Activated CD4-positive, alpha-beta memory T cell treated with anti-CD3 and anti-CD28 coated beads, Interleukin-2, amount 10 ng/mL, durations not matched to agents 7 days and 5 days (primary cell): ENCODE data around the gene DNAJC27. TPM values are rescaled to one million over a fixed set of nuclear protein-coding genes. Genes with fewer than 3 reads are reported as not detected.

Experiments used
- CTCF ChIA-PET: fragments of 350-600 bp; sonication (Branson Sonifier 250); formaldehyde crosslinking; loops from one replicate; lab custom pipeline; 2021; ENCODE audit warnings: antibody characterized with exemption, inconsistent platforms; lab: Charles Lee
- POLR2A ChIA-PET: fragments of 350-600 bp; sonication (Branson Sonifier 250); formaldehyde crosslinking; loops from one replicate; lab custom pipeline; 2021; ENCODE audit warnings: antibody characterized with exemption; lab: Charles Lee
- DNase-seq: peaks from one replicate; pipeline ENCODE4 v3.0.0-alpha.2; 2020
- H3K27ac Mint-ChIP-seq: one replicate; pipeline ENCODE4 v1.8.0; 2021; ENCODE audit warnings: mild to moderate bottlenecking, mixed read lengths
- H3K27me3 Mint-ChIP-seq: one replicate; pipeline ENCODE4 v1.8.0; 2021; ENCODE audit warnings: mixed read lengths
- H3K36me3 Mint-ChIP-seq: one replicate; pipeline ENCODE4 v1.8.0; 2021; ENCODE audit warnings: low read depth, mixed read lengths
- H3K4me1 Mint-ChIP-seq: one replicate; pipeline ENCODE4 v1.8.0; 2021; ENCODE audit warnings: mixed read lengths
- H3K4me3 Mint-ChIP-seq: one replicate; pipeline ENCODE4 v1.8.0; 2021; ENCODE audit warnings: mild to moderate bottlenecking, mixed read lengths
- H3K9me3 Mint-ChIP-seq: one replicate; pipeline ENCODE4 v1.8.0; 2021; ENCODE audit warnings: mixed read lengths
- total RNA-seq, 2 experiments: library from RNA; stranded (reverse); gene quantifications; one replicate each; pipeline ENCODE4 v1.2.3, GENCODE V29; 2021

The DNAJC27 gene
- total RNA-seq, 2 experiments from 2014 or later: 7.6 to 8.1 TPM

DNA sequence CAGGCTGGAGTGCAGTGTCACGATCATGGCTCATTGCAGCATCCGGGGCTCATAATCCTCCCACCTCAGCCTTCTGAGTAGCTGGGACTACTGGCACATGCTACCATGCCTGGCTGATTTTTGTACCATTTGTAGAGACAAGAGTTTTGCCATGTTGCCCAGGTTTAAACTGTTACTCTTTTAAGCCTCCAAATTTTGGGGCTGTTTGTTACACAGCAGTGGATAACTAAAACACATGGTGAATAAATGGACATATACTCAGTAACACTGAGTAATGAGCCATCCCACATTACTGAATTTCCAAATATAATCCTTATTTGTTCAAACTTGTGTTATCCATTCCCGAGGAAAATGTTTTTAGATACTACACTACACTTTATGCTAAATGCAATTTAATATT, 61.5 kb downstream of the DNAJC27 start:
- H3K27ac Mint-ChIP-seq: no peak overlapping the region
- ChIA-PET CTCF (no interaction called here), POLR2A (interaction anchor here (0.6 kb wide), 1 partner anchor 456 kb away, joined by 3 read pairs; no protein-coding TSS in a partner anchor)
- H3K27me3 Mint-ChIP-seq: no peaks in the 10 kb centered on the region
- peaks cover 21% of the 10 kb centered on the region for H3K4me1 Mint-ChIP-seq
- no peaks in the 10 kb centered on the region for H3K9me3 Mint-ChIP-seq
- peaks cover 54% of the 10 kb centered on the region for H3K36me3 Mint-ChIP-seq
- DNase-seq: no peak
- no peak overlapping the region for H3K4me3 Mint-ChIP-seq

DNA sequence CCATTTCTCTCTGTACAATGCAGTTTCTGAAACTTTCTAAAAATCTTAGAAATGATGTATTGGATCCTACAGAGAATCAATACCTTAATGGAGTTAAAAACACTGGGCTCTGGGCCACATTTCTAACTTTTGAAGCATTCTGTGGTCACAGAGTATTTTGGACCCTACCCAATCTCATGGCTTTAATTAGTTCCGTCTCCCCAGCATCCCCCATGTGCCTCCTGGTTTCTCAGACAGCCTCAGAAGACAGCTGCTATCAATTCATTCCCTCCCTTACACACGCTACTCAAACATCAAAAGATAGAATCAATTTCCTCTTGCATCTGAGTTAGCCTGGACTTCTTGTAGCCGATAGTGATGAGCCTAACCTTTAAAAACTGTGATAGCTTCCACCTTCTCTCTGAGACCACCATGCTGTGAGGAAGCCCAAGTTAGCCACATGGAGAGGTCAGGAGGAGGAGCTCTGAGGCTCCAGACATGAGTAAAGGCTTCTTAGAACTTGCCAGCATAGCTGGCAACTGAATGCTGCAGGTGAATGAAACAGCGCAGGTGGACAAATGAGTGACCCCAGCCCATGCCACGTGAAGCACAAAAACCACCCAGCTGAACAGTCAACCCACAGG, 62.1 kb downstream of the DNAJC27 start:
- Mint-ChIP-seq H3K4me3 (no peak overlapping the region), H3K27ac (no peak overlapping the region), H3K9me3 (no peaks in the 10 kb centered on the region), H3K27me3 (no peaks in the 10 kb centered on the region), H3K36me3 (peaks cover 53% of the 10 kb centered on the region), H3K4me1 (peaks cover 16% of the 10 kb centered on the region)
- ChIA-PET CTCF (no interaction called here), POLR2A (interaction anchor here (0.6 kb wide), 1 partner anchor 455 kb away, joined by 3 read pairs; no protein-coding TSS in a partner anchor)
- DNase-seq: no peak

DNA sequence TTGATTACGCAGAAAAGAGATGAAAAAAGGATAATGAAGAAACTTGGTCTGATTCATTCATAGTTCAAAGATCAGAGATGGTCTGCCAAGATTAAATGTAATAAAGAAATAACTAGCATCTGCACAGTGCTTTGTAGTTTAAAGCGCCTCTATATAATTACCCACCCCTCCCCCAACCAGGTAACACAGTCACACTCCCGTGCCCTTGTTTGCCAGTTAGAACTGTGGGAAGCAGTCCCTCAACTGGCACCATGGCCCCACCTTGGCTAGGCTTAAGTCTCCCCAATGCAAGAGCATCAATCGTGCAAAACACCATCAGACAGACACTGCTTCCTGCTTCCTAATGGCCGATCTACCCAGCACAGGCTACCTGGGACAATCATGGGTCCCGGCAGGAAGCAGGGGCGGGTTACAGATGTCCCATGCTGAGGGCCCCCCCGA, 63.3 kb downstream of the DNAJC27 start:
- H3K36me3 Mint-ChIP-seq: peaks cover 57% of the 10 kb centered on the region
- H3K9me3 Mint-ChIP-seq: no peaks in the 10 kb centered on the region
- peaks cover 10% of the 10 kb centered on the region for H3K4me1 Mint-ChIP-seq
- no peaks in the 10 kb centered on the region for H3K27me3 Mint-ChIP-seq
- POLR2A ChIA-PET: no interaction called here
- H3K27ac Mint-ChIP-seq: no peak overlapping the region
- H3K4me3 Mint-ChIP-seq: no peak overlapping the region
- CTCF ChIA-PET: no interaction called here
- DNase-seq: no peak

DNA sequence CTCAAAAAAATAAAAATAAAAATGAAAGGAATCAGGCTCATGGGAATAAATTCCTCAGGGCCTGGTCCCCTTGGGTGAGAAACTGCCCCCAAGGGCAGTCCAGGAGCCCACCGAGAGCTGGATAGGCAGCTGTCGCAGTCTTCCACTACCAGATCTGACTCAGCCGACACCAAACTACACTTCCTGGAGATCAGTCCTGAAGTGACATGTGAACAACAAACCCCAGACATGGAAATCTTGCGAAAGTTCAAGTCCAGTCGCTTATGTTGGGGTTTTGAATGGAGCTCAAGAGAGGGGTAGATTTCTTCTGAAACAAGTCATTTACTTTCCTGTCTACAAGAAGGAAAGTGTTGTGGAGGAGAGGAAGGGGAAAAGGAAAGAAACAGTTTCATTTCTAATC, 64.6 kb downstream of the DNAJC27 start:
- DNase-seq: no peak
- Mint-ChIP-seq H3K27me3 (no peaks in the 10 kb centered on the region), H3K9me3 (no peaks in the 10 kb centered on the region), H3K36me3 (peaks cover 59% of the 10 kb centered on the region), H3K4me3 (no peak overlapping the region), H3K4me1 (peaks cover 9% of the 10 kb centered on the region), H3K27ac (no peak overlapping the region)
- POLR2A ChIA-PET: no interaction called here
- CTCF ChIA-PET: interaction anchor here (1.1 kb wide), 1 partner anchor 10 kb away, joined by 3 read pairs; no protein-coding TSS in a partner anchor

DNA sequence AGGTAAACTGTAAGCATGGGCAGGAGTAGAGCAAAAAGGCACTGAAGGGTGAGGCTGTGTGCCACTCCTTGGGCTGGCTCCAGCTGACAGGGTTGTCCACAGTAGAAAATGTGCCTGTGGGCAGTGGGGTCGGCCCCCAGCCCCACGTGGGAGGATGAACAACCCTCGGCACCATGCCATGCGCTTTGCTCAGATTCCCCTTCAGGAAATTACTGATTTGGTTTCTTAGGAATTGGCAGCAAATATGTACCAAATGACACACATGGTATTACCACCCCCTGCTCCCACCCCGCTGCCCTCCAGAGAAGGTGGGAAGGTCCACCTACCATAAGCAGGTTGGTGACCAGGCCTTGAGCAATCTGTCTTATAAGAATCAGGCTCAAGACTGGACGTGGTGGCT, 65.3 kb downstream of the DNAJC27 start:
- no peaks in the 10 kb centered on the region for H3K9me3 Mint-ChIP-seq
- no peak overlapping the region for H3K27ac Mint-ChIP-seq
- ChIA-PET POLR2A (interaction anchor here (1.0 kb wide), 1 partner anchor 11 kb away, joined by 4 read pairs; no protein-coding TSS in a partner anchor), CTCF (no interaction called here)
- no peak overlapping the region for H3K4me3 Mint-ChIP-seq
- peaks cover 56% of the 10 kb centered on the region for H3K36me3 Mint-ChIP-seq
- H3K4me1 Mint-ChIP-seq: peaks cover 9% of the 10 kb centered on the region
- no peak for DNase-seq
- H3K27me3 Mint-ChIP-seq: no peaks in the 10 kb centered on the region

DNA sequence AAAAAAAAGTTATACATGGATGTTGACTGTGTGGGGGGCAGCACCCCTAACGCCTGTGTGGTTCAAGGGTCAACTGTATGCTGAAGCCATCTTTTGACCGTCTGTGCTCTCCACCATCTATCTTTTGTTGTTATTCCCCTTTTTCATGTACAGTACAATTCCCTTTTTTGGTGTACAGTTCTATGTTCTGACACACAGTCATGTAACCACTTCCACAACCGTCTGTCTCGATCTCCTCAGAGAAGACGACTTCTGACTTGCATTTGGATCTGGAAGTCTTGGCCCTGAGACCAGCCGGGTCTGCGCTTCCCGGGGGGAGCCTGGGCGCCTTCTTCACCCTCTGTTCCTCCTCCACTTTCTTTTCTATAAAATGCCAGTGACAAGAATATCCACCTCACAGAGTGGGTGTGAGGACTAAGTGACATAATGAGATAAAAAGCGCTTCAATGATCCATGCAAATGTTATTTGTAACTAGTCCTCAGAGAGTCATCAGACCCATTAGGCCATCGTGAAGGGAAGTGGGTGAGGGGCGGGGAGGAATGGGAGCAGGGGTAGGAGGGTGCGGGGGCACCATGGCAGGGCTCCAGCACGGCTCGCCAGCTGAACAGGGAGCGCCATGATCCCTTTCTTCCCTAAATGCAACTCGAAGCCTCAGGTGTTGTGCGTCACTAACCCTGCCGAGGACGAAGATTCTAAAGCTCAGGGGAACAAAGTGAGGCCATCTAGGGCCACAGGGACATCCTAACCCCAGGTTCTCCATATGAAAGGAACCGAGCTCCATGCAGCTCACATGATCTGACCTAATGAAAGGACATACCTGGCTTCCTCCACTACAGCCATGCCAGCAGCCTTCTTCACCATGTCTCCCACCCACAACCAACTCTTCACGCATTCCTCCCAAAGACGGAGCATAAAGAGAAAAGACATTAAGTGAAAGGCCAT, 68.3 kb downstream of the DNAJC27 start:
- peaks cover 4% of the 10 kb centered on the region for H3K4me1 Mint-ChIP-seq
- H3K4me3 Mint-ChIP-seq: no peak overlapping the region
- CTCF ChIA-PET: no interaction called here
- H3K36me3 Mint-ChIP-seq: peaks cover 60% of the 10 kb centered on the region
- no peak for DNase-seq
- no peaks in the 10 kb centered on the region for H3K27me3 Mint-ChIP-seq
- peaks cover 3% of the 10 kb centered on the region for H3K9me3 Mint-ChIP-seq
- H3K27ac Mint-ChIP-seq: no peak overlapping the region
- POLR2A ChIA-PET: no interaction called here

DNA sequence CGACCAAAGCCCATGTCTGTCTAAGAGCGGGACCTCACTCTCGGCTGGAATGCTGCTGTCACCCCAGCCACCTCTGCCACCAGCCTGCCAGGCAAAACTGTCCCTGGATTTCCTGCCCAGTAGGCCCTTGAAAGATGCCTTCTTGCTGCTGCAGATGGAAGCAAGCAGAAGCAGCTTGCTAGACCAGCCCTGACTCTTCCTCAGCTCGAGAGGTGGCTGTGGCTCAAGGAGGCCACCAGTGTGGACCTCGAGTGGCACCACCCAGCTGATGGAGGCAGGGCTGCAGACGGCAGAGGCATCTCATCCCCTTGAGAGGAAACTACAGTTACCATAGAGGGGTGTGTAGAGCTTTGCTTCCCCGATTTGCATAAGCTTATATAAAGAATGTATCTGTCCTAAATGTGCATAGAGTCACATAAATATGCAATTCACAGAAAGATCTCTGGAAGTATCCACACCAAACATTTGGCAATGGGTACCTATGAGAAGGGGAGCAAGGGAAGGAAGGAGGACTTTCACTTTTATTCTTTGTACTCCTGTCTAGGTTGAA, 72.3 kb downstream of the DNAJC27 start:
- Mint-ChIP-seq H3K4me1 (no peaks in the 10 kb centered on the region), H3K36me3 (peaks cover 82% of the 10 kb centered on the region), H3K27me3 (no peaks in the 10 kb centered on the region), H3K9me3 (peaks cover 33% of the 10 kb centered on the region), H3K4me3 (no peak overlapping the region), H3K27ac (no peak overlapping the region)
- CTCF ChIA-PET: no interaction called here
- POLR2A ChIA-PET: no interaction called here
- DNase-seq: no peak

DNA sequence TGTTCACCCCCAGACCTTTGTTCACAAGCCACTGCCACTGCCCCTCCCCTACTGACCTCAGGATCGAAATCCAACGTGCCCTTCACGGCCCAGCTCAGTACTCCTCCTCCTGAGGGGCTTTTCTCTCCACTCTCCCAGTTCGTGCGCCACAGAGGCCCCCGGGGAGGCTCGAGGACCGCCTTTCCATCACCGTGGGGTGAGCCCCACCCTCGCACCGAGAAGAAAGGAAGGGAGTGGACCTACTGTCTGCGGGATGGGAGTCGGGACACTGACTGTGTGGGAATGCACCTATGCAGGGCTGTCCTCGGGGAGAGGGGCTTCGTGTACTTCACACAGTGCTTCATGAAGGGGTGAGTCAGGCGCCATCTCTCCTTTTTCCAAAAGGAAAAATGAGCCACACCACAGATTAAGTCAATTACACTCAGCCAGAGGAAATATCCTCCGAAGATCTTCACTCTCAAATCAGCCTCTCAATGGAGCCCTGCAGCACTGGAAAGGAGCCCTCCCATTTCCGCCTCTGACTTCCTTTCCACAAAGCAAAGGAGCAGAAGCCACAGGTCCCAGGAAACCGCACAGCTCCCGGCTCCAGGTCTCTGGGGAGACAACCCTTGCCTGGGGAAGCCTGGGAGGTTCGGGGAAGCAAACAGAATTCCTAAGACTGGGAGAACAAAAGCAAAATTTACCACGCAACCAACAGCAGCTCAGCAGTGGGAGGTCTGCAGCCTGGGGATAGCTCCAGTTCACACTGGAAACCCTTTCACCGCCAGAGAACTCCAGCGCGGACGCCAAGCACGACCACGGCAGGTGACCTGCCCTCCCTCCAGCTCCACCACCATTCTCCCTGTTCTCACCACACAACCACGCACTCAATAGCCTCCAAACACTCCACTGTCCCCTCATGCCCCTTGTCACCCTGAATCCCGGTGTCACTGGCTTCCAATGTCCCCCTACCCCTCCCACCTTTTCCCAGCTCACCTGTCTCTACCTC, 73.3 kb downstream of the DNAJC27 start:
- H3K27ac Mint-ChIP-seq: no peak overlapping the region
- peaks cover 82% of the 10 kb centered on the region for H3K36me3 Mint-ChIP-seq
- no peak for DNase-seq
- no peaks in the 10 kb centered on the region for H3K27me3 Mint-ChIP-seq
- POLR2A ChIA-PET: no interaction called here
- CTCF ChIA-PET: no interaction called here
- no peaks in the 10 kb centered on the region for H3K4me1 Mint-ChIP-seq
- no peak overlapping the region for H3K4me3 Mint-ChIP-seq
- H3K9me3 Mint-ChIP-seq: peaks cover 41% of the 10 kb centered on the region

DNA sequence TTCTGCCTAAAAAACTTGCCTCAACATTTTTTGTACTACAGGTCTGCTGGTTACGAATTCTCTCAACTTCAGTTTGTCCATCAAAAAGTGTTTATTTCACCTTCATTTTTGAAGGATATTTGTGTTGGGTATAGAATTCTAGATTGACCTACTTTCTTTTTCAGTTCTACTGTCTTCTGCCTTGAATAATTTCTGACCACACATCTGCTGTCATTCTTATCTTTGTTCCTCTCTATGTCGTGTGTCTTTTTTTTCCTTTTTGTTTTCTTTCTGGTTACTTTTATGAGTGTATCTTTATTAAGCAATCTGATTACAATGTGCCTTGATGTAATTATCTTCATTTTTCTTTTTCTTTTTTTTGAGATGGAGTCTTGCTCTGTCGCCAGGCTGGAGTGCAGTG, 77.0 kb downstream of the DNAJC27 start:
- Mint-ChIP-seq H3K36me3 (peaks cover 65% of the 10 kb centered on the region), H3K4me1 (no peaks in the 10 kb centered on the region), H3K4me3 (no peak overlapping the region), H3K27me3 (no peaks in the 10 kb centered on the region), H3K27ac (no peak overlapping the region), H3K9me3 (peaks cover 41% of the 10 kb centered on the region)
- POLR2A ChIA-PET: no interaction called here
- CTCF ChIA-PET: no interaction called here
- DNase-seq: no peak

DNA sequence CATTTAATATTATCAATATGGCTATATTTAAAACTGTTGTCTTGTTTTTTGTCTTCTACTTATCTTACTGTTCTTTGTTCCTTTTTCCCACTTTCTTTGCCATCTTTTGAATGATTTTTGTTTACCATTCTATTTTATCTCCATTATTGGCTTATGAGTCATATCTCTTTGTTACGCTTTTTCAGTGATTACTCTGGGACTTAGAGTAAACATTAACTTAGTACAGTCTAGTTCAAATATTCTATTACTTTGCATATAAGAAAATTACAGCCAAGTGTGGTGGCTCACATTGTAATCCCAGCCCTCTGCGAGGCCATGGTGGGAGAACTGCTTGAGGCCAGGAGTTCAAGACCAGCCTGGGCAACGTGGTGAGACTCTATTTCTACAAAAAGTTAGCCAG, 77.8 kb downstream of the DNAJC27 start:
- DNase-seq: no peak
- no peak overlapping the region for H3K4me3 Mint-ChIP-seq
- H3K27ac Mint-ChIP-seq: no peak overlapping the region
- peaks cover 57% of the 10 kb centered on the region for H3K36me3 Mint-ChIP-seq
- no peaks in the 10 kb centered on the region for H3K27me3 Mint-ChIP-seq
- POLR2A ChIA-PET: no interaction called here
- CTCF ChIA-PET: no interaction called here
- H3K4me1 Mint-ChIP-seq: no peaks in the 10 kb centered on the region
- H3K9me3 Mint-ChIP-seq: peaks cover 41% of the 10 kb centered on the region
